ENCODE results near the gene ESYT1. TPM values are rescaled to one million over a fixed set of nuclear protein-coding genes. Genes with fewer than 3 reads are reported as not detected.

ESYT1 gene
- total and polyA plus RNA-seq, 2 experiments from 2014 or later = 40.0 to 52.3 TPM

DNA sequence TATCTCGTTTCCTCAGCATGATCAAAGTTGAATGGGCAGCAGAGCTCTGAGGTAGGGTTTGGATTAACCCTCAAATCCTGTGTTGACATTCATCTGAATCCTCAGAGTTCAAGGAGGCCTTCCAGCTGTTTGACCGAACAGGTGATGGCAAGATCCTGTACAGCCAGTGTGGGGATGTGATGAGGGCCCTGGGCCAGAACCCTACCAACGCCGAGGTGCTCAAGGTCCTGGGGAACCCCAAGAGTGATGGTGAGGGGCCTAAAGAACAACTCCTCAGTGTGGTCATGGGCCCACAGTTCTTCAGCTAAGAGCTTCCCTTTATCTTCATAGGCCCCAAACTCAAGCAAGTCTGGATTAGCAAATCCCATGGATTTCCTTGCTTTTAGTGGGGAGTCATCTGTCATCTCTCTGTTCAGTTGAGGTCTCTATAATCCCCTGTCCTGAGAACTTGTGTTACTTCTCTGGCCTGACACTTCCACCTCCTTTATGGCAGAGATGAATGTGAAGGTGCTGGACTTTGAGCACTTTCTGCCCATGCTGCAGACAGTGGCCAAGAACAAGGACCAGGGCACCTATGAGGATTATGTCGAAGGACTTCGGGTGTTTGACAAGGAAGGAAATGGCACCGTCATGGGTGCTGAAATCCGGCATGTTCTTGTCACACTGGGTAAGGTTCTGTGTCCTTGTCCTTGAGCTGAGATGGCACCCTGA lies 31.6 kb downstream of the ESYT1 start:
- H3K36me3 ChIP-seq (replicated peaks; ENCODE audit: insufficient read depth, low read depth) = no peaks in the 10 kb centered on the region
- H3K4me3 ChIP-seq = peak overlapping the region; percentile 81
- no peak overlapping the region for H2AFZ ChIP-seq
- WGBS (ENCODE audit: low lambda C conversion rate, missing lambda C conversion rate) = 66% methylated on average over 8 of the region's 8 CpGs
- H3K27me3 ChIP-seq = no peaks in the 10 kb centered on the region
- H3K9me3 ChIP-seq (ENCODE audit: low read depth) = no peaks in the 10 kb centered on the region
- peaks cover 30% of the 10 kb centered on the region for H3K4me1 ChIP-seq (ENCODE audit: insufficient read depth)
- H3K79me2 ChIP-seq = peaks cover 32% of the 10 kb centered on the region
- no peaks in the 10 kb centered on the region for H3K9me2 ChIP-seq (replicated peaks; ENCODE audit: insufficient read depth)
- peak overlapping the region; percentile 99 for H3K27ac ChIP-seq
- H4K20me1 ChIP-seq (ENCODE audit: insufficient read depth, poor library complexity, severe bottlenecking) = peaks cover 29% of the 10 kb centered on the region
- TF ChIP-seq EZH2 (IDR thresholded peaks at IDR 0.05; ENCODE audit: borderline replicate concordance) (no peak), EZH2phosphoT487 (IDR thresholded peaks at IDR 0.05; ENCODE audit: low read depth, severe bottlenecking, unreplicated experiment) (no peak)
- TF ChIP-seq, protein P1, sequence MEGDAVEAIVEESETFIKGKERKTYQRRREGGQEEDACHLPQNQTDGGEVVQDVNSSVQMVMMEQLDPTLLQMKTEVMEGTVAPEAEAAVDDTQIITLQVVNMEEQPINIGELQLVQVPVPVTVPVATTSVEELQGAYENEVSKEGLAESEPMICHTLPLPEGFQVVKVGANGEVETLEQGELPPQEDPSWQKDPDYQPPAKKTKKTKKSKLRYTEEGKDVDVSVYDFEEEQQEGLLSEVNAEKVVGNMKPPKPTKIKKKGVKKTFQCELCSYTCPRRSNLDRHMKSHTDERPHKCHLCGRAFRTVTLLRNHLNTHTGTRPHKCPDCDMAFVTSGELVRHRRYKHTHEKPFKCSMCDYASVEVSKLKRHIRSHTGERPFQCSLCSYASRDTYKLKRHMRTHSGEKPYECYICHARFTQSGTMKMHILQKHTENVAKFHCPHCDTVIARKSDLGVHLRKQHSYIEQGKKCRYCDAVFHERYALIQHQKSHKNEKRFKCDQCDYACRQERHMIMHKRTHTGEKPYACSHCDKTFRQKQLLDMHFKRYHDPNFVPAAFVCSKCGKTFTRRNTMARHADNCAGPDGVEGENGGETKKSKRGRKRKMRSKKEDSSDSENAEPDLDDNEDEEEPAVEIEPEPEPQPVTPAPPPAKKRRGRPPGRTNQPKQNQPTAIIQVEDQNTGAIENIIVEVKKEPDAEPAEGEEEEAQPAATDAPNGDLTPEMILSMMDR (IDR thresholded peaks at IDR 0.05; ENCODE audit: poor library complexity) = no peak
- H3K4me2 ChIP-seq = peak overlapping the region; percentile 88
- no peak for DNase-seq (ENCODE audit: low spot score)

DNA sequence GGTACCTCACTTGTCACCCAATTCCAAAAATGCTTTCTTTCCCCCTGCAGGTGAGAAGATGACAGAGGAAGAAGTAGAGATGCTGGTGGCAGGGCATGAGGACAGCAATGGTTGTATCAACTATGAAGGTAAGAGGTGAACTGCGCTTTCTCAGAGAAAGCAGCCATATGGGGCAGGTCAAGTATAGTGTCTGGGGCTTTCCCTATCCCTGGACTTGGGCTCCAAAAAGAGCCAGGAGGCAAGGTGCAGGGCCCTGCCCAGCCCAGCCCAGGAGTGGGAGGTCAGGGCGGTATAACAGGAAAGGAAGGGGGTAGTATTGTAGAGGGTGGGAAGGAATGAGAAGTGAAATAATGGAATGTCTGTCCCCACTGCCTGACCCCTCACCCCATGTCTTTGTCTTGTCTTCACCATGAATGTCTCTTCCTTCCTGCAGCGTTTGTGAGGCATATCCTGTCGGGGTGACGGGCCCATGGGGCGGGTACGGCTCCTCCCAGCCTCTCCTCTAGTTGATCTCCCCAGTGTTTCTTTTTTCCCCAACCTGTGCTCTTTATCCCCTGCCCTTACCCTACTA lies 32.2 kb downstream of the ESYT1 start:
- no peaks in the 10 kb centered on the region for H3K27me3 ChIP-seq
- H3K27ac ChIP-seq = peak overlapping the region; percentile 99
- H3K9me2 ChIP-seq (replicated peaks; ENCODE audit: insufficient read depth) = no peaks in the 10 kb centered on the region
- peaks cover 32% of the 10 kb centered on the region for H3K79me2 ChIP-seq
- no peak for DNase-seq (ENCODE audit: low spot score)
- H2AFZ ChIP-seq = no peak overlapping the region
- H3K4me2 ChIP-seq = peak overlapping the region; percentile 88
- no peaks in the 10 kb centered on the region for H3K9me3 ChIP-seq (ENCODE audit: low read depth)
- TF ChIP-seq, protein P1 (IDR thresholded peaks at IDR 0.05; ENCODE audit: poor library complexity) = no peak
- TF ChIP-seq EZH2phosphoT487 (IDR thresholded peaks at IDR 0.05; ENCODE audit: low read depth, severe bottlenecking, unreplicated experiment) (no peak), EZH2 (IDR thresholded peaks at IDR 0.05; ENCODE audit: borderline replicate concordance) (no peak)
- H3K4me3 ChIP-seq = peak overlapping the region; percentile 81
- H3K4me1 ChIP-seq (ENCODE audit: insufficient read depth) = peaks cover 30% of the 10 kb centered on the region
- no peaks in the 10 kb centered on the region for H3K36me3 ChIP-seq (replicated peaks; ENCODE audit: insufficient read depth, low read depth)
- H4K20me1 ChIP-seq (ENCODE audit: insufficient read depth, poor library complexity, severe bottlenecking) = peaks cover 29% of the 10 kb centered on the region
- WGBS (ENCODE audit: low lambda C conversion rate, missing lambda C conversion rate) = 73% methylated on average over 7 of the region's 7 CpGs

DNA sequence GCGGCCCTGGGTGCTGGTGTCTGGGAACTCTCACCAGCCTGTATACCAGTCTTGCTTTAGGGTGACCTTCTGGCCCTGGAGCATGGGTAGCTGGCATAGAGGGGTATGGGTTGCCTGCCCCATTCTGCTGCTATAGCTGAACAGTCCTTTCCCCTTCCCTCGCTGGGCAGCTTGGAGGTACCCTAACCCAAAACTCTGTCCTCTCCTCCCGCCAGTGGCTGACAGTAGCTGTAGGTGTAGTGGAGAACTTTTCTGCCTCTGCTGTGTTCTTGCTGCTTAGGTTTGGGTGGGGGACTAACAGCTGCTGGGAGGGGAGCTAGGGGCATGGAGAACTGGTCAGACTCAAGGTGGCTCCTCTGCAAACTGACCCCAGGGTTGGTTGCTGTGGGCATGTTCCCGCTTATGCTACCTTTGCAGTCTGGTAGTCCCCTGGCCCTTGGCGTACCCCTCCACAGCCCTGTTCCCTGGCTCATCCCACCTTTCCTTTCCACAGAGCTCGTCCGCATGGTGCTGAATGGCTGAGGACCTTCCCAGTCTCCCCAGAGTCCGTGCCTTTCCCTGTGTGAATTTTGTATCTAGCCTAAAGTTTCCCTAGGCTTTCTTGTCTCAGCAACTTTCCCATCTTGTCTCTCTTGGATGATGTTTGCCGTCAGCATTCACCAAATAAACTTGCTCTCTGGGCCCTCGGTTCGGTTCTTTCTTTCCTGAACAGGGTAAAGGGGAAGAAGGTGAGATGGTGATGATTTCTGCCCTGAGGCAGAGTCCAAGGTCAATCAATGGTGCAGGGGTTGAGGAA lies 33.0 kb downstream of the ESYT1 start:
- Histone ChIP-seq H3K9me3 (ENCODE audit: low read depth) (no peaks in the 10 kb centered on the region), H3K79me2 (peaks cover 32% of the 10 kb centered on the region), H3K4me3 (no peak overlapping the region), H3K4me1 (ENCODE audit: insufficient read depth) (peaks cover 30% of the 10 kb centered on the region), H3K4me2 (peak overlapping the region; percentile 88), H3K27me3 (no peaks in the 10 kb centered on the region), H4K20me1 (ENCODE audit: insufficient read depth, poor library complexity, severe bottlenecking) (peaks cover 29% of the 10 kb centered on the region), H3K9me2 (replicated peaks; ENCODE audit: insufficient read depth) (no peaks in the 10 kb centered on the region), H3K27ac (peak overlapping the region; percentile 99), H2AFZ (no peak overlapping the region), H3K36me3 (replicated peaks; ENCODE audit: insufficient read depth, low read depth) (no peaks in the 10 kb centered on the region)
- 84% methylated on average over 11 of the region's 11 CpGs for WGBS (ENCODE audit: low lambda C conversion rate, missing lambda C conversion rate)
- TF ChIP-seq EZH2 (IDR thresholded peaks at IDR 0.05; ENCODE audit: borderline replicate concordance) (no peak), EZH2phosphoT487 (IDR thresholded peaks at IDR 0.05; ENCODE audit: low read depth, severe bottlenecking, unreplicated experiment) (no peak)
- TF ChIP-seq, protein P1 (IDR thresholded peaks at IDR 0.05; ENCODE audit: poor library complexity) = no peak
- DNase-seq (ENCODE audit: low spot score) = no peak
